Measurements from ENCODE around the gene SEC24A. TPM values are rescaled to one million over a fixed set of nuclear protein-coding genes. Genes with fewer than 3 reads are reported as not detected.
A peak's percentile ranks its signal among the peaks of the same experiment; 100 is the strongest.
"Not testable (repeated sequence)": the region's sequence is repeated elsewhere in the genome, so short reads cannot be mapped to it uniquely, and the experiment has no call there.

SEC24A gene
- total RNA-seq, 1 donor from 2014 or later, result 29.4 TPM

DNA sequence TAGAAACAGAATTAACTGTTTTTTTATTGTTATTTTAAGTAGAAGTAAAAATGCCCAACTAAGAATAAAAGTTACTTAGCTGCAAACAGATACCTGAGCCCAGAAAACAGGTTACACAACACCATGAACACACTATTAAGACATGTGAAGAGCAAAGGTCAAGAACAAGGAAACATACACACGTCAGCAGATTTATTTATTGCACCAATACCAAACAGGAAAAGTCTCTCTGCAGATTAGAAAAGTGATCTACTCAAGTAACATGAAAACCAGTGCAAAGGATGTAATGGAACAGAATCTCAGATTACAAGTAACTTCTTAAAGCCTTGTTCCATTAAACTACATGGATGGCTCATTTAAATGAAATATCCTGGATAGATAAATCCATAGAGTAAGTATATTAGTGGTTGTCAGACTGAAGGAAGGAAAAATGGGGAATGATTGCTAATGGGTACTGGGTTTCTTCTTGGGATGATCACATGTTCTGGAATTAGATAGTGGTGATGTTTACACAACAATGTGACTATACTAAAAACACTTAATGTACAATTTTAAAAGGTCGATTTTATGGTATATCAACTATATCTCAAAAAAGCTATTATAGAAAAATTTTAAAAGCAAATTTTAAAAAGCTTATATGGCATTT, 22.1 kb upstream of the SEC24A start:
- no peak overlapping the region for H3K4me3 Mint-ChIP-seq
- H3K36me3 Mint-ChIP-seq (ENCODE audit: low read depth), result peaks cover 27% of the 10 kb centered on the region
- no peak overlapping the region for H3K27ac Mint-ChIP-seq

DNA sequence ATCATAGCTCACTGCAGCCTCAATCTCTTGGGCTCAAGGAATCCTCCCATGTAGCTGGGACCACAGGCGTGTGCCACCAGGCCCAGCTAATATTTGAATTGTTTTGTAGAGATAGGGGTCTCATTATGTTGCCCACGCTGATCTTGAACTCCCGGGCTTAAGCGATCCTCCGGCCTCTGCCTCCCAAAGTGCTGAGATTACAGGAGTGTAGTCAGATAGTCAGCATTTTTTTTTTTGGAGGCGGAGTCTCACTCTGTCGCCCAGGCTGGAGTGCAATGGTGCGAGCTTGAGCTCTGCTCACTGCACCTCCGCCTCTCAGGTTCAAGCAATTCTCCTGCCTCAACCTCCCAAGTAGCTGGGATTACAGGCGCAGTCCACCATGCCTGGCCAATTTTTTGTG, 14.4 kb upstream of the SEC24A start:
- Mint-ChIP-seq H3K4me1 (peaks cover 13% of the 10 kb centered on the region), H3K27ac (no peak overlapping the region), H3K4me3 (no peak overlapping the region), H3K36me3 (ENCODE audit: low read depth) (peaks cover 3% of the 10 kb centered on the region), H3K27me3 (no peaks in the 10 kb centered on the region), H3K9me3 (no peaks in the 10 kb centered on the region)
- intact Hi-C loops (cut with micrococcal nuclease), result no loop called here
- no peak for DNase-seq

More for the DNA sequence above, 22.1 kb upstream of the SEC24A start:
- intact Hi-C loops (cut with micrococcal nuclease), result no loop called here
- H3K27me3 Mint-ChIP-seq, result no peaks in the 10 kb centered on the region
- H3K9me3 Mint-ChIP-seq, result no peaks in the 10 kb centered on the region
- no peak for DNase-seq
- H3K4me1 Mint-ChIP-seq, result peaks cover 18% of the 10 kb centered on the region

DNA sequence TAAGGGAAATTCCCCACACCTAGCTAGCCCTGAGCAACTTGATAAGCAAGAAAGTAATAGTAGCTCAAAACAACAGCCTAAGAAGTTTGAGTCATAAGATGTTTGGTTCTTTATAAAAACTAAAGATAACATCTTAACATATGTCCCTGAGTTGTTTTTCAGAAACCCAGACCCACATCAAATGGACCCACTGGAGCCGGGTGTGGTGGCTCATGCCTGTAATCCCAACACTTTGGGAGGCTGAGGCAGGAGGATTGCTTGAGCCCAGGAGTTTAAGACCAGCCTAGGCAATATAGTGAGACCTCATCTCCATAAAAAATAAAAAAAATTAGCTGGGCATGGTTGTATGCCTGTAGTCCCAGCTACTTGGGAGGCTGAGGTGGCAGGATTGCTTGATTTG, 13.2 kb upstream of the SEC24A start:
- H3K27me3 Mint-ChIP-seq; H3K36me3 Mint-ChIP-seq (ENCODE audit: low read depth); intact Hi-C loops (cut with micrococcal nuclease); H3K9me3 Mint-ChIP-seq; DNase-seq: not testable (repeated sequence)
- peak overlapping the region; percentile 87 for H3K27ac Mint-ChIP-seq
- H3K4me3 Mint-ChIP-seq, result peak overlapping the region; percentile 47
- peaks cover 13% of the 10 kb centered on the region for H3K4me1 Mint-ChIP-seq

DNA sequence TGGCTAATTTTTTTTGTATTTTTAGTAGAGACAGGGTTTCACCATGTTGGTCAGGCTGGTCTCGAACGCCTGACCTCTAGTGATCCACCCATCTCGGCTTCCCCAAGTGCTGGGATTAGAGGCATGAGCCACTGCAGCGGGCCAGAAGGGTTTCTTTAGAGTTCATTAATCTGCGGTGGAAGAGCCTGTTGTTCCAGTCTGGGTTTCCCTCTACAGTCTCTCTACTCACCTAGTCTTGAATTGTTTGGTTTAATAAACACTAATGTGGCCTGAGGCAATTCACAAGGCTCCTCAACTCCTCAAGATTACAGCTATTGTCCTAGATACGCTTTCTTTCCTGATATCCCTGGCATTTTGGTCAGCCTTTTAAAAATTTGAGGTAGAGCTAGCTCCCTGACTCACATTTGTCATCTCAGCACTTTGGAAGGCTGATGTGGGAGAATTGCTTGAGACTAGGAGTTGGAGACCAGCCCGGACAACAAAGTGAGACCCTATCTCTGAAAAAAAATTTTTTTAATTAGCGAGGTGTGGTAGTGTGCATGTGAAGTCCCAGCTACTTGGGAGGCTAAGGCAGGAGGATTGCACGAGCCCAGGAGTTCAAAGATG, 11.4 kb upstream of the SEC24A start:
- Mint-ChIP-seq H3K27me3 (no peaks in the 10 kb centered on the region), H3K4me1 (peaks cover 6% of the 10 kb centered on the region), H3K27ac (no peak overlapping the region), H3K4me3 (no peak overlapping the region), H3K36me3 (ENCODE audit: low read depth) (no peaks in the 10 kb centered on the region), H3K9me3 (no peaks in the 10 kb centered on the region)
- intact Hi-C loops (cut with micrococcal nuclease), result no loop called here
- DNase-seq, result no peak

DNA sequence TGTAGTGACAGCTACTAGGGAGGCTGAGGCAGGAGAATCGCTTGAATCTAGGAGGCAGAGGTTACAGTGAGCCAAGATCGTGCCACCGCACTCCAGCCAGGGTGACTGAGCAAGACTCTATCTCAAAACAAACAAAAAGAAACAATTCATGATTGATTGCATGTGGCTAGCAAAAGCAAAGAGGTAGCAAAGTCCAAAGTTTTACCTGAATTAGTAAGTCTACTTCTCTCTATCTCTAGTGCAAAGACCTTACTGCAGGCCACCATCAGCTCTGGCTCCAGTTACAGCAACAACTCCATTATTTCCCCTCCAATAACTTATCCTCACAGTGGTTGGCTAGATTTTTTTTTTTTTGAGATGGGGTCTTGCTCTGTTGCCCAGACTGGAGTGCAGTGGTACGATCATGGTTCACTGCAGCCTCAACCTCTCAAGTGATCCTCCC, 9.8 kb upstream of the SEC24A start:
- no peaks in the 10 kb centered on the region for H3K27me3 Mint-ChIP-seq
- H3K9me3 Mint-ChIP-seq, result no peaks in the 10 kb centered on the region
- no peaks in the 10 kb centered on the region for H3K36me3 Mint-ChIP-seq (ENCODE audit: low read depth)
- DNase-seq, result no peak
- H3K4me3 Mint-ChIP-seq, result no peak overlapping the region
- intact Hi-C loops (cut with micrococcal nuclease), result no loop called here
- H3K4me1 Mint-ChIP-seq, result peaks cover 6% of the 10 kb centered on the region
- no peak overlapping the region for H3K27ac Mint-ChIP-seq

DNA sequence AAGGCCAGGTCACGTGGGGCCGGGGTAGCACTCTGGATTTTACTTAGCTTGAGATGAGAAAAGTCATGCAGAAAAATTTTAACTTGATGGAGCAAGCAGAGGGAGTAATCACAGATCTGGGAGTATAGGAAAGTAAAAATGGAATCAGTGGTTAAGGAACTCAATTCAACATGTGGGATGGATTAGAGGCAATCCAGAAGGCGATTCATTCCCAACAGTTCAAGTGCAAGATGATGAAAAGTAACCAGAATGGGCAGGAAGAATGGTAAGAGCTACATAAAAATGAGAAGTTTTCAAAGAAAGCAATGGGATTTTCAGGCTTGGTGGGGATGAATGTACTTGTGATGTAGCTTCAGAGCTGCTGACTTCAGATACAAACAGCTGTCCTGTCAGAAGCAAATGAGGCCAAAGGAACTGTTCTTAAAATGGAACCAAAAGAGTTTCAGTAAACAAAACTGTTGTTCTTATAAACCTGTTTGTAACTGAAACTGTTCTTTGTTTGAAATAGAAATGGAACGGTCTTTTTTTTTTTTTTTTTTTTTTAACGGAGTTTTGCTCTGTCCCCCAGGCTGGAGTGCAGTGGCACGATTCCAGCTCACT, 5.6 kb upstream of the SEC24A start:
- Mint-ChIP-seq H3K27ac (no peak overlapping the region), H3K4me3 (no peak overlapping the region), H3K9me3 (no peaks in the 10 kb centered on the region), H3K4me1 (peaks cover 5% of the 10 kb centered on the region), H3K27me3 (no peaks in the 10 kb centered on the region), H3K36me3 (ENCODE audit: low read depth) (no peaks in the 10 kb centered on the region)
- no peak for DNase-seq
- intact Hi-C loops (cut with micrococcal nuclease), result no loop called here

DNA sequence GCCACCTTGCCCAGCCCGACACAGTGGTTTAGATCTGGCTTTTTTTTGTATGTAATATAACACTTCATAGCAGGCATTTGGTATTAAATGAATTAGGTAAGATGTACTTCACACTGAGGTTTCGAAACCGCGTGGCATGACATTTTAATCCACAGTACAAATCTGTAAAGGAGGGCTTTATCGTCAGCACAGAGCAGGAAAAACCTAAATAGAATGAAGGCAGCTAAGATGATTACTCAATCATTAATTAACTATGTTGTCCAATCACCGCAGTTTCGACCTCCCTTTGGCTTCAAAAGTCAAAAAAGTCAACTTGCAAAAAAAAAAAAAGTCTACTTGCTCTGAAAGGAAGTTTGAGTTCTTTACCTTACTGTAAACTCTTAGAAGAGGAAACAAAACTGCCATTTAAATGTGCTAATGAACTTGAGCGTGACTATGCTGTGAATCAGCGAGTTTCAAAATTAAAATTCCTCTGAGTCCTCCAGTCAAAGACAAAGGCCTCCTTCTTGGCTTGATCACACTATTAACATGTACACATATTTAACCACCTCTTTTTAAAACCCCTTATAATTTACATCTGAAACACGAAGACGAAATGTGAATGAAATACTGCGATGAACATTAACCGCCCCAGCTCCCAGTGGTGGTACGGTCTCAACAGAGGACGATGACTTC, 698 bp upstream of the SEC24A start:
- Mint-ChIP-seq H3K4me3 (peak overlapping the region; percentile 94), H3K9me3 (no peaks in the 10 kb centered on the region), H3K27me3 (no peaks in the 10 kb centered on the region), H3K36me3 (ENCODE audit: low read depth) (peaks cover 8% of the 10 kb centered on the region), H3K27ac (peak overlapping the region; percentile 97), H3K4me1 (peaks cover 23% of the 10 kb centered on the region)
- peak; percentile 69 for DNase-seq
- intact Hi-C loops (cut with micrococcal nuclease), result loop anchor here (1.0 to 5.0 kb wide), 7 partner anchors 16 to 421 kb away; partner anchors contain the start of genes CAMLG, DDX46, JADE2 and PPP2CA

DNA sequence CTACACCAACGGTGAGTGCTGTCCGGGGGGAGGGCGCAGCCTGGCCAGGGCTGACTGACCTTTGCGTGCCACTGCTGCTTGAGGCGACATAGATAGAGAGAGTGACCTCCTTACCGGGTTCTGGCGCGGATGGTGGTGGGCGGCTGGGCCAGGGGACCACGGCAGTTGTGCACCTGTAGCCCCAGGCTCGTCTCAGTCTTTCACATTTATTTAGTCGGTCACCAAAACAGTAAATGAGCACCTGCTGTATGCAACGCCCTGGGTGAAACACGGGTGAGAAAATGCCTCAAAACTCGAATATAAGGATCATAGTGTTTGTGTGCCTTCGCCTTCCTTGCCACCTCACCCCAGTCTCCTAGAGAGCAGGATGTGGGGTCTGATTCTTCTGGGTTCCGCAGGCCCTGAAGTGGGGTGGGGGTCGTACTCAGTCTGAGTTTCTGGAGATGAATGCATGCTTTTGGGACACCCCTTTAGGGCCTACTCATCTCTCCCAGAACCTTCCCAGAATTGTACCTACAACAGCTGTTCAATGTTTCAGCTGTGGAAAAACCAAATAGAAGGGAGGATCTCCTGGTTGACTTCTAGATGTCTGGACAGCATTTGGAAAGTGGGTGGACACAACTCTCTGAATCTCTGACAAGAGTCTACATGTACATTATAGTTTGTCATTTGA, 714 bp downstream of the SEC24A start:
- Mint-ChIP-seq H3K27ac (peak overlapping the region; percentile 97), H3K9me3 (no peaks in the 10 kb centered on the region), H3K4me3 (peak overlapping the region; percentile 94)

DNA sequence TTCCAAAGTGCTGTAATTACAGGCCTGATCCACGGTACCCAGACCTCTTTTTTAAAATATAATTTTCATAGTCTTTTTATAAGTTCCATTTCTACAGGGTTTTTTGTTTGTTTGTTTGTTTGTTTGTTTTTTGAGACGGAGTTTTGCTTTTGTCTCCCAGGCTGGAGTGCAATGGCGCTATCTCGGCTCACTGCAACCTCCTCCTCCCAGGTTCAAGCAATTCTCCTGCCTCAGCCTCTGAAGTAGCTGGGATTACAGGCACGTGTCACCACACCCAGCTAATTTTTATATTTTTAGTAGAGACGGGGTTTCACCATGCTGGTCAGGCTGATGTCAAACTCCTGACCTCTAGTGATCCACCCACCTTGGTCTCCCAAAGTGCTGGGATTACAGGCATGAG, 2.1 kb downstream of the SEC24A start:
- intact Hi-C loops (cut with micrococcal nuclease), result not testable (repeated sequence)
- peaks cover 17% of the 10 kb centered on the region for H3K36me3 Mint-ChIP-seq (ENCODE audit: low read depth)
- H3K27ac Mint-ChIP-seq, result peak overlapping the region; percentile 48

More for the DNA sequence above, 714 bp downstream of the SEC24A start:
- peaks cover 12% of the 10 kb centered on the region for H3K36me3 Mint-ChIP-seq (ENCODE audit: low read depth)
- intact Hi-C loops (cut with micrococcal nuclease), result loop anchor here (2.0 to 5.0 kb wide), 3 partner anchors 110 to 422 kb away; partner anchors contain the start of genes DDX46, JADE2 and PPP2CA
- peak; percentile 78 for DNase-seq
- H3K4me1 Mint-ChIP-seq, result peaks cover 23% of the 10 kb centered on the region
- H3K27me3 Mint-ChIP-seq, result no peaks in the 10 kb centered on the region

DNA sequence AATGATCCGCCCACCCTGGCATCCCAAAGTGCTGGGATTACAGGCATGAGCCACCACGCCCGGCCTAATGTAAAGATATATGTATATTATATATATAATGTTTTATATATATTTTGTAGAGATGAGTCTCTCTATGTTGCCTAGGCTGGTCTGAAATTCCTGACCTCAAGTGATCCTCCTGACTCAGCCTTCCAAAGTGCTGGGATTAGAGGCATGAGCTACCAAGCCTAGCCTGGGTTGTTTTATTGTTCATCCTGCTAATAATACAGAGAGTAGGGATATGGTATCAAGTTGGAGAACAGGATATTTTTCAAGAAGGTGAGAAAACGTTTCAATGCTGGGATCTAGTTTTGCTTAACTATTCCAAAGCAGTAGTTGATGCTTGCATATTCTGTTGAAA, 2.9 kb downstream of the SEC24A start:
- intact Hi-C loops (cut with micrococcal nuclease), result no loop called here
- Mint-ChIP-seq H3K4me1 (peaks cover 26% of the 10 kb centered on the region), H3K27me3 (no peaks in the 10 kb centered on the region), H3K9me3 (no peaks in the 10 kb centered on the region), H3K27ac (no peak overlapping the region), H3K4me3 (no peak overlapping the region), H3K36me3 (ENCODE audit: low read depth) (peaks cover 22% of the 10 kb centered on the region)
- DNase-seq, result no peak

More for the DNA sequence above, 2.1 kb downstream of the SEC24A start:
- not testable (repeated sequence) for DNase-seq, H3K9me3 Mint-ChIP-seq, H3K27me3 Mint-ChIP-seq
- peak overlapping the region; percentile 66 for H3K4me3 Mint-ChIP-seq
- peaks cover 24% of the 10 kb centered on the region for H3K4me1 Mint-ChIP-seq

DNA sequence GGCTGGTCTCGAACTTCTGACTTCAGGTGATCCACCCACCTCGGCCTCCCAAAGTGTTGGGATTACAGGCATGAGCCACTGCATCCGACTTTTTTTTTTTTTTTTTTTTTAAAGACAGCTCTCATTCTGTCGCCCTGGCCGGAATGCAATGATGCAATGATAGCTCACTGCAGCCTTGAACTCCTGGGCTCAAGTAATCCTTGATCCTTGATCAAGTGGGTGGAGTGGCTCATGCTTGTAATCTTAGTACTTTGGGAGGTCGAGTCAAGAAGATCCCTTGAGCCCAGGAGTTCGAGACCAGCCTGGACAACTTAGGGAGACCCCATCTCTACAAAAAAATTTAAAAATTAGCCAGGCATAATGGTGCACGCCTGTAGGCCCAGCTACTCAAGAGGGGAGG, 8.1 kb downstream of the SEC24A start:
- DNase-seq, result no peak
- no peak overlapping the region for H3K27ac Mint-ChIP-seq
- intact Hi-C loops (cut with micrococcal nuclease), result no loop called here
- H3K4me3 Mint-ChIP-seq, result no peak overlapping the region
- H3K4me1 Mint-ChIP-seq, result peaks cover 14% of the 10 kb centered on the region
- peaks cover 29% of the 10 kb centered on the region for H3K36me3 Mint-ChIP-seq (ENCODE audit: low read depth)
- no peaks in the 10 kb centered on the region for H3K27me3 Mint-ChIP-seq
- no peaks in the 10 kb centered on the region for H3K9me3 Mint-ChIP-seq

DNA sequence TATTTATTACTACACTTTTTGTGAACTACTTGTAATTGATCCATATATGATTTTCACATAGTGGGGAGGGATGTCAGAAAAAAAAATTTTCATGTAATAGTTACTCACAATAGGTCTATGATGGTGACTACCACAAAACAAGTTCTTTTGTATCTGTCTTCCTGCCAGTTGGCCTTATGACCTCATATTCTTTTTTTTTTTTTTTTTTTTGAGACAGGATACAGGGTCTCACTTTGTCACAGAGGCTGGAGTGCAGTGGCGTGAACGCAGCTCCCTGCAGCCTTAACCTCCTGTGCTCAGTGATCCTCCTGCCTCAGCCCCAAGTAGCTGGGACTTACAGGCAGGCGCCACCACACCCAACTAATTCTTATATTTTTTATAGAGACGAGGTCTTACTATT, 10.9 kb downstream of the SEC24A start:
- no peak overlapping the region for H3K4me3 Mint-ChIP-seq
- intact Hi-C loops (cut with micrococcal nuclease), result no loop called here
- H3K9me3 Mint-ChIP-seq, result no peaks in the 10 kb centered on the region
- no peak for DNase-seq
- no peak overlapping the region for H3K27ac Mint-ChIP-seq
- H3K36me3 Mint-ChIP-seq (ENCODE audit: low read depth), result peaks cover 33% of the 10 kb centered on the region
- peaks cover 14% of the 10 kb centered on the region for H3K4me1 Mint-ChIP-seq
- no peaks in the 10 kb centered on the region for H3K27me3 Mint-ChIP-seq

DNA sequence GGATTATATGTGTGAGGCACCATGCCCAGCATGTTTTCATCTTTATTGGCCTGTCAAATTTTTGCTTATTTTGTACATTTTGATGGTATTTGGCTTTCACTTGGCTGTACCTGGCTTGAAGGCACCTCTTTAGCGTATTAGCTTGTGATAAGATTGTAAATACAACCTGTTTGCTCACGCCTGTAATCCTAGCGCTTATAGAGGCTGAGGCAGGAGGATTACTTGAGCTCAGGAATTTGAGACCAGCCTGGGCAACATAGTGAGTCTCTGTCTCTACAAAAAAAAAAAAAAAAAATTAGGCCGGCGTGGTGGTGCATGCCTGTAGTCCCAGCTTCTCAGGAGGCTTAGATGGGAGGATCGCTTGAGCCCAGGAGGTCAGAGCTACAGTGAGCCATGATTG, 11.3 kb downstream of the SEC24A start:
- Mint-ChIP-seq H3K9me3 (no peaks in the 10 kb centered on the region), H3K27ac (no peak overlapping the region), H3K36me3 (ENCODE audit: low read depth) (peaks cover 32% of the 10 kb centered on the region), H3K4me3 (no peak overlapping the region), H3K4me1 (peaks cover 14% of the 10 kb centered on the region), H3K27me3 (no peaks in the 10 kb centered on the region)
- DNase-seq, result no peak
- intact Hi-C loops (cut with micrococcal nuclease), result no loop called here

All from activated CD4-positive, alpha-beta T cell treated with anti-CD3 and anti-CD28 coated beads, Interleukin-2, amount 10 ng/mL, durations not matched to agents 24 days and 14 days (primary cell).